GM12891 (cell line): ENCODE results near the gene GAP43.

ENCODE experiments used
- DNase-seq: peaks from one replicate; pipeline ENCODE4 v3.0.0; 2011; ENCODE audit warnings: low spot score; ENCODE audit not compliant: insufficient read length
- FAIRE-seq: peaks from 2 replicates; lab custom pipeline; 2011; peaks lifted over from hg19 to GRCh38; lab: Jason Lieb, UNC
- PAX5 ChIP-seq: IDR thresholded peaks from 2 replicates; pipeline ENCODE4 v1.6.1; 2011; ENCODE audit warnings: low read length, moderate library complexity, mild to moderate bottlenecking; ENCODE audit not compliant: insufficient read depth, severe bottlenecking
- POLR2A ChIP-seq: IDR thresholded peaks from 2 replicates; pipeline ENCODE4 v1.6.1; 2011; ENCODE audit warnings: low read depth, low read length, control low read depth
- POLR2AphosphoS5 ChIP-seq: IDR thresholded peaks from 2 replicates; pipeline ENCODE4 v1.6.1; 2011; ENCODE audit warnings: low read depth, low read length, control low read depth
- POU2F2 ChIP-seq: IDR thresholded peaks from 2 replicates; pipeline ENCODE4 v1.6.1; 2011; ENCODE audit warnings: low read depth, mild to moderate bottlenecking, control low read depth, low read length, moderate library complexity
- SPI1 ChIP-seq: IDR thresholded peaks from 2 replicates; pipeline ENCODE4 v1.6.1; 2011; ENCODE audit warnings: low read depth, low read length, control low read depth
- TAF1 ChIP-seq: IDR thresholded peaks from 2 replicates; pipeline ENCODE4 v1.6.1; 2011; ENCODE audit warnings: low read depth, low read length, control low read depth

GAP43 gene

GRCh38 chr3:115598216-115598615 lies 25.1 kb upstream of the GAP43 start:
- FAIRE-seq (no peak), DNase-seq (no peak)
- TF ChIP-seq POU2F2 (no peak), POLR2A (no peak), PAX5 (no peak), TAF1 (no peak), POLR2AphosphoS5 (no peak), SPI1 (no peak)

GRCh38 chr3:115602194-115602593 lies 21.1 kb upstream of the GAP43 start:
- FAIRE-seq (no peak), DNase-seq (no peak)
- no peak for TF ChIP-seq POU2F2
- no peak for TF ChIP-seq TAF1
- TF ChIP-seq SPI1, result no peak
- TF ChIP-seq POLR2AphosphoS5, result no peak
- no peak for TF ChIP-seq PAX5
- no peak for TF ChIP-seq POLR2A

- TF ChIP-seq PAX5 (no peak), POLR2A (no peak), POU2F2 (no peak), SPI1 (no peak), TAF1 (no peak), POLR2AphosphoS5 (no peak)
- no peak for DNase-seq
- FAIRE-seq, result no peak
Observed at GRCh38 chr3:115611630-115612029, 11.7 kb upstream of the GAP43 start.

DNA sequence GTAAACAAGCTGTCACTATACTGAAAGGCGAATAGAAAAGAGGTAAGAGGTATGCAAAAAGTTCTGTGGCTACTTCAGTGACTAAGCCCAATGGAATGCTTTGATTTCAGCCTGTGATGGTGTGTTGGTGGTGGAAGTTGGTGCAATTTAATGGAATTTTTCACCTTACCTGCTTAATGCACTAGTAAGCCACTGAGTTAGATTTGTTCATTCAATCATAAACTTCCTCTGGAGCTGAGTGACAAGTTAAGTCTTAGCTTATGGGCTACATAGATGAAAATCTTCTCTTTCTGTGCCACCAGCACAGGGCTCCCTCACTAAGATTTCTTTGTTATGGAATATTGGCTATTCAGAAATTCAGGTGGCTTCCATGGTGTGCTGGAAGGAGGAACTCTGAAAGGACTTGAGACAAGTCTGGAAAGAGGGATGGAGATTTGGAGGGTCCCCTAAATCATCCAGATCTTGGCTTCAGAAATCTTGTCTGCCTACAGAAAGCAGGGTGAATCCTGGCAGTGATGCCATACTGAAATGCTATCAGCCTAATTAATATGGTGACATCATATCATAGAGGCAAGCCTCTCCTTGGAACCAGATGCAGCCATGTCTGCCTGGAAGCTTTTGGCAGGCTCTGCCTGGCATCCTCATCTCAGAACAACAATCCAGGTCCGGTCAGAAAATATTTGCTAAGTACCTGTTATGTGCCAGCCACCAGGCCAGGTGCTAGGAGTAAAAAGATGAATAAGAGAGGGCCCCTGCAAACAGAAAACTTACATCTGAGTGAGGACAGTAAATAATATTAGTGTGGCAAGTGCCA lies 8.1 kb upstream of the GAP43 start:
- DNase-seq (no peak), FAIRE-seq (no peak)
- TF ChIP-seq POLR2A (no peak), POLR2AphosphoS5 (no peak), TAF1 (no peak), PAX5 (no peak), SPI1 (no peak)

DNA sequence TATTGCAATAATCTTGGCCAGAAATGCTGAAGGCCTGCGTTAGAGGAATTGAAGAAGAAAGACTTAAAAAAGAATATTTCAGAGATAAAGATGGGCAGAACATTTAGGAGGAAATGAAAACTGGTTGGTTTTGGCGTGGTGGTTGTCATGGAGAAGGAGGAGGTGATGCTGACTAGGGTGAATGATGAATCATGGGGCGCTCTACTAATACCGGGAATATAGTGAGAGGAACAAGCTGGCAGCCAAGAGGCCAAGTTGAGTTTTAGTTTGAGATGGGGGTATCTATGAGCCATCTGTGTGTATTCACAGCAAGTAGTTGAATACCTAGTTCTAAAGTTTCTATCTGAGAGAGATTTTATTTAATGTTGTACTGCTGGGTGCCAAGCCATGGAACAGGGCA lies 6.8 kb upstream of the GAP43 start:
- FAIRE-seq, result no peak
- TF ChIP-seq SPI1, result no peak
- DNase-seq, result no peak

DNA sequence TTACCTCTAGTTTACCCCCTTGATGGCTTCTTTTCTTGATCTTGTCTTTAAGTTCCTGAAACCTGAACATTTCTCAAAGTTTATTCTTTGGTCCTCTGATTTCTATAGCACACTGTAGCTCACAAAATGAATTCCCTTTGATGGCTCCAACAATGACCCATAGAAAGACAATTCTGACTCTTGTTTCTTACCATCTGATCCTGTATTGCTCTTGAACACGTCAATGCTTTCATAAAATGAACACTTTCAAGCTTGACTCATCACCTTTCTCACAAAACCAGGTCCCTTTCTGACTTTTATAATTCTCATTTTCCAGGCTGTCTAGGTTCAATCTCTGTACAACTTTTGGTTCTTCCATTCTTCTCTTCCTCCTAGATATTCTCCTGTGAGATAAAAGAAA lies 5.7 kb upstream of the GAP43 start:
- FAIRE-seq (no peak), DNase-seq (no peak)

GRCh38 chr3:115624029-115624741 lies 875 bp downstream of the GAP43 start:
- DNase-seq, result no peak
- FAIRE-seq, result no peak
- TF ChIP-seq PAX5 (no peak), SPI1 (no peak), POLR2AphosphoS5 (no peak), TAF1 (no peak), POU2F2 (no peak), POLR2A (no peak)

More for the DNA sequence above, 5.7 kb upstream of the GAP43 start:
- no peak for TF ChIP-seq TAF1
- no peak for TF ChIP-seq SPI1
- TF ChIP-seq POLR2AphosphoS5, result no peak
- TF ChIP-seq POLR2A, result no peak
- no peak for TF ChIP-seq POU2F2
- TF ChIP-seq PAX5, result no peak

DNA sequence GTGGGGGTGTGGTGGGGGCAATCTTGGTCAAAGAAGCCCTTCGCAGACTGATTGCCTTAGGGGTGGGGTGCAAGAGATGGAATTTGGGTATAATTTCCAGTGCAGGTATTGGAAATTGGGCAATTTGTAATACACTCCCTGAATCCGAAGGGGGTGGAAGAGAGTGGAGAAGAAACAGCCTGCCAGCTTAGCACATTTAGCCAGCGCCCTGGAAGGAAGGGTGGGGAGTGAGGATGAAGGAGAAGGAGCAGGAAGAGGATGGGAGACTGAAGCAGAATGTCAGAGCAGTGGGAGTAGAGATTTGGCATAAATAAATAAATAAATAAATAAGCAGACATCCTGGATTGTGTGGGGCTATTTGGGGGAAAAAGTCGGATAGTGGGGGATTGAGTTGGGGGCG lies 1.6 kb downstream of the GAP43 start:
- FAIRE-seq (no peak), DNase-seq (no peak)
- TF ChIP-seq TAF1, result no peak
- TF ChIP-seq POLR2AphosphoS5, result no peak
- no peak for TF ChIP-seq POU2F2

- FAIRE-seq (no peak), DNase-seq (no peak)
- TF ChIP-seq POLR2A (no peak), SPI1 (no peak), PAX5 (no peak), POU2F2 (no peak), POLR2AphosphoS5 (no peak), TAF1 (no peak)
Observed at GRCh38 chr3:115626006-115626409, 2.7 kb downstream of the GAP43 start.

GRCh38 chr3:115626721-115627120 lies 3.4 kb downstream of the GAP43 start:
- DNase-seq, result no peak
- FAIRE-seq, result no peak
- TF ChIP-seq POLR2AphosphoS5, result no peak
- no peak for TF ChIP-seq POU2F2
- TF ChIP-seq PAX5, result no peak
- no peak for TF ChIP-seq POLR2A
- no peak for TF ChIP-seq TAF1
- TF ChIP-seq SPI1, result no peak
